ENCODE measurements around the gene ANXA10.
"Not testable (repeated sequence)": the region's sequence is repeated elsewhere in the genome, so short reads cannot be mapped to it uniquely, and the experiment has no call there.

The ANXA10 gene

GRCh38 chr4:168097161-168097560 is 4.8 kb downstream of the ANXA10 start:
- H3K9me3 Mint-ChIP-seq: no peaks in the 10 kb centered on the region
- no peak overlapping the region for H3K4me3 Mint-ChIP-seq
- no peak for ATAC-seq
- H3K36me3 Mint-ChIP-seq: no peaks in the 10 kb centered on the region
- H3K27ac Mint-ChIP-seq: no peak overlapping the region
- no peaks in the 10 kb centered on the region for H3K4me1 Mint-ChIP-seq
- DNase-seq (ENCODE audit: low spot score in 2 of 2): no peak

DNA sequence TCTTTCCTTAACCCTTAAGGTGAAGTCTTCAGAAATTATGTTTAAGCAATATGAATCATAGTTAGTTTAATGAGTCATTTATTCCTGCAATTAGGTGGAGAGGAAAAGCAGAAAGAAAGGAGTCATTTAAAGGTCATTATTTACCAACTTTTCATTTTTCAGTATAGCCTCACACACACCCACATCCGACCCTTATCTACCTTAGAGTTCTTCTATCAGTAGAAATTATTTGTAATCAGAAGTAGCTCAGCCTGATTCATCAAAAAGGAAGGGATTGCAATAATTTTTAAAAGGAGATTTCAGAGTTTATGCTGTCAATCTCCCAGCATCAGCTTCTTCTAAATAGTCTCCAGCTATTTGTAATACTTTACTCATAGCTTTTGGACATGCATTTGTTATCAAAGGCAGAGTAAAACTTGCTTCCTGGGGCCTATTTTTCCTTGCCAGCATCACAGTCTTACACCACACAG is 5.9 kb downstream of the ANXA10 start:
- H3K27ac Mint-ChIP-seq: no peak overlapping the region
- no peaks in the 10 kb centered on the region for H3K36me3 Mint-ChIP-seq
- H3K4me3 Mint-ChIP-seq: no peak overlapping the region
- H3K9me3 Mint-ChIP-seq: peaks cover 3% of the 10 kb centered on the region
- no peaks in the 10 kb centered on the region for H3K4me1 Mint-ChIP-seq
- DNase-seq (ENCODE audit: low spot score in 2 of 2): no peak
- no peak for ATAC-seq

- no peaks in the 10 kb centered on the region for H3K36me3 Mint-ChIP-seq
- DNase-seq (ENCODE audit: low spot score in 2 of 2) (no peak), ATAC-seq (no peak)
- H3K4me1 Mint-ChIP-seq: no peaks in the 10 kb centered on the region
- no peak overlapping the region for H3K27ac Mint-ChIP-seq
- H3K9me3 Mint-ChIP-seq: peaks cover 3% of the 10 kb centered on the region
- no peak overlapping the region for H3K4me3 Mint-ChIP-seq
Measured at GRCh38 chr4:168099195-168099594, 6.9 kb downstream of the ANXA10 start.

- peaks cover 3% of the 10 kb centered on the region for H3K9me3 Mint-ChIP-seq
- H3K4me1 Mint-ChIP-seq: no peaks in the 10 kb centered on the region
- no peak for ATAC-seq
- H3K4me3 Mint-ChIP-seq: no peak overlapping the region
- no peak overlapping the region for H3K27ac Mint-ChIP-seq
- no peak for DNase-seq (ENCODE audit: low spot score in 2 of 2)
- no peaks in the 10 kb centered on the region for H3K36me3 Mint-ChIP-seq
Measured at GRCh38 chr4:168101026-168101425, 8.7 kb downstream of the ANXA10 start.

DNA sequence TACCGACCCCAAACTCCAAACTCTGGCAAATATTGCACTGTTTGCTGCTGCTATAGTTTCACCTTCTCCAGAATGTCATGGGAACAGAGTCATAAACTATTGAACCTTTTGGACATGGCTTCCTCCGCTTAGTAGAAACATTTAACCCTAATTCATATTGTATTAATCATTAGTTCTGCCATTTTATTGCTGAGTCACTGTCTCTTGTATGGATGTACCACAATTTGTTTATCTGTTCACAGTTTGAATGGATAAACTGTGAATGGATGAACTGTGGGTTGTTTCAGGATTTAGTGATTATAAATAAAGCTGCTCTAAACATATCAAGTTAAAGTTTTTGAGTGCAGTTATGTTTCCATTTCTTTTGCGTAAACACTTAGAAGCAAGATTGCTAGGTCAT is 10.1 kb downstream of the ANXA10 start:
- Mint-ChIP-seq H3K27ac (no peak overlapping the region), H3K9me3 (peaks cover 3% of the 10 kb centered on the region), H3K4me3 (no peak overlapping the region), H3K36me3 (no peaks in the 10 kb centered on the region), H3K4me1 (no peaks in the 10 kb centered on the region)
- DNase-seq (ENCODE audit: low spot score in 2 of 2): no peak
- no peak for ATAC-seq

DNA sequence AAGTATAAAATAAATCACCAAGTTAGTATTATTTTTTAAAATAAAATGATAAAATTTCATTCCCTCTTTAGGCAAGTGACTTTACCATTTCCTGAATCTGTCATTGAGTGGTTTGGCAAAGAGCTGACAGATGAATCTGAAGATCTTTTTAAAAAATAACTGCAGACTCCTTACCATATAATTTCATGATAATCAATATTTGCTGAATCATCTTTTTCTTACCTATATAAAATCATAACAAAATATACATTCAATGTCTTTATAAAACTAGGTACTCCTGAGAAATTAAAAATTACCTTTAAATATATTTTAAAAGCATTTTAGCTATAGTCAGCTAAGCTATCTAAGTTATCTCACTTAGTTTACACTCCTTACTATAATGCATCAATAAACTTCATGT is 17.2 kb downstream of the ANXA10 start:
- Mint-ChIP-seq H3K9me3 (no peaks in the 10 kb centered on the region), H3K36me3 (no peaks in the 10 kb centered on the region), H3K4me3 (no peak overlapping the region), H3K4me1 (no peaks in the 10 kb centered on the region), H3K27ac (no peak overlapping the region)
- ATAC-seq (no peak), DNase-seq (ENCODE audit: low spot score in 2 of 2) (no peak)

DNA sequence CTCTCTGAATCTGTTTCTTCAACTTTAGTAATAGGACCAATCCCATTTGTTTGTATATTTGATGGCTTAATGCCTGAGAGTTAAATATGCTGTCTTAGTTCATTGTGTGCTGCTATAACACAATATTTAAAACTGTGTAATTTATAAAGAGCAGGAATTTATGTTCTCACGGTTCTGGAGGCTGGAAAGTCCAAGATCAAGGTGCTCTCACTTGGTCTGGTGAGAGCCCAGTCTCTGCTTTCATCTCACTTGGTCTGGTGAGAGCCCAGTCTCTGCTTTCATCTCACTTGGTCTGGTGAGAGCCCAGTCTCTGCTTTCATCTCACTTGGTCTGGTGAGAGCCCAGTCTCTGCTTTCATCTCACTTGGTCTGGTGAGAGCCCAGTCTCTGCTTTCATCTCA is 20.7 kb downstream of the ANXA10 start:
- not testable (repeated sequence) for H3K9me3 Mint-ChIP-seq; H3K27ac Mint-ChIP-seq; DNase-seq (ENCODE audit: low spot score in 2 of 2); H3K4me1 Mint-ChIP-seq; H3K36me3 Mint-ChIP-seq; H3K4me3 Mint-ChIP-seq; ATAC-seq

DNA sequence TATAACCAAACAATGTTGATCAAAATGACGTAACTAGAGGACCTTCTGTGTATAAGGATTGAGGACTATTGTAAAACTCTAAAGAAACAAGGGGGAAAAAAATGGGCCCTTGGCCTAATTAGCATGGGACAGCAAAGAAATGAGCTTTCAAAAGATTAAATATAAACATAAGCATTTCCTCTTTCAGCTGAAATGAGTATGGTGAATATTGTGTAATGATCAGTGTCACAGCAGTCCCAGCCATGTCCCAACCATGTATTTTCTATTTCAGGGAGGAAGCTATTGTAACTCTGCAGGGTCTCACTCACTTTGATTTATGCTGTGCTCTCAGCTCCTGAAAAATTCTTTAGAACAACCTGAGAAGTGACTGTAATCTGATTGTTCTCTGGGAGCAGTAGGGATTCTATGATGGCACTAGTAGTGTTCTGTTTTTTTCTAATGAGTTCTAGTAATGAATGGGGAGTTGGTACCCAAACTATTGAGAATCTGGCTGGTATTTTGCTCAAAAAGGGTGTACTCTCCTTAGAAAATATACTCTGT is 25.8 kb downstream of the ANXA10 start:
- Mint-ChIP-seq H3K4me3 (no peak overlapping the region), H3K4me1 (no peaks in the 10 kb centered on the region), H3K9me3 (peaks cover 3% of the 10 kb centered on the region), H3K36me3 (no peaks in the 10 kb centered on the region), H3K27ac (no peak overlapping the region)
- DNase-seq (ENCODE audit: low spot score in 2 of 2) (no peak), ATAC-seq (no peak)

DNA sequence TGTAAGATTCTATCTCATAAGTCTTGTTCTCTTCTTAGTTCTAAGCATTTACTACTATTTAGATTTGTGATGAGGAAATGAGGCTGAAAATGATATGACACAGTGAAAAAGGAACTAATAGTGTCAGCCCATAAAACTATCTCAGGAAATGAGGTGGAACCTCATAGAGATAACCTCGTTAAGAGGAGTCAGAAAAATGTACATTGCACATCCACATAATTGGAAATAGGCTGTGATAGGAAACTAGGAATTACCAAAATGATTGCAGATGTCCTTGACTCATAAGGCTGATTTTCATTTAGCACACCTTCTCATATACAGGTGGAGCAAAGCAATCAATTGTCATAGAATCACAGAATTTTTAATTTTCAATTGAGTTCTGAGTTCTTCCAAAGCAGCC is 26.8 kb downstream of the ANXA10 start:
- no peaks in the 10 kb centered on the region for H3K36me3 Mint-ChIP-seq
- peaks cover 3% of the 10 kb centered on the region for H3K9me3 Mint-ChIP-seq
- DNase-seq (ENCODE audit: low spot score in 2 of 2): no peak
- no peak overlapping the region for H3K27ac Mint-ChIP-seq
- no peaks in the 10 kb centered on the region for H3K4me1 Mint-ChIP-seq
- ATAC-seq: no peak
- H3K4me3 Mint-ChIP-seq: no peak overlapping the region

DNA sequence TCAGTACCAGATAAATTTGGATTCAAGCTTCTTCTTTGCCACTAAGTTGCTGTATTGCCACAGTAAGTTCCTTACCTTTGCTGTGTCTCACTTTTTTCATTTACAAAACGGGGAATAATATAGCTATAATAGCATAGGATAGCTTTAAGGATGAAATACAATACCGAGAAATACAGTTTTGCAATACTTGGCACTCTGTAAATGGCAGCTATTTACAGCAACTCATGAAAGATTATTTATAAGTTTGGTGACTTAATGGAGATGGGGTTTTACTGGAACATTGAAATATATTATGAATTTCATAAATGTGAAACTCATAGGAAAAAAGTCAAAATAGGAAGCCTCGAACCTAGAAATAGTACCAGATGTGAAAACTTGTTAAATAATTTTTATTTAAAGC is 27.6 kb downstream of the ANXA10 start:
- no peak overlapping the region for H3K27ac Mint-ChIP-seq
- no peaks in the 10 kb centered on the region for H3K4me1 Mint-ChIP-seq
- H3K36me3 Mint-ChIP-seq: no peaks in the 10 kb centered on the region
- no peak for ATAC-seq
- no peak for DNase-seq (ENCODE audit: low spot score in 2 of 2)
- peaks cover 3% of the 10 kb centered on the region for H3K9me3 Mint-ChIP-seq
- H3K4me3 Mint-ChIP-seq: no peak overlapping the region

- DNase-seq (ENCODE audit: low spot score in 2 of 2): no peak
- Mint-ChIP-seq H3K9me3 (no peaks in the 10 kb centered on the region), H3K27ac (no peak overlapping the region), H3K4me3 (no peak overlapping the region), H3K4me1 (no peaks in the 10 kb centered on the region), H3K36me3 (no peaks in the 10 kb centered on the region)
- ATAC-seq: no peak
Measured at GRCh38 chr4:168120811-168121210, 28.5 kb downstream of the ANXA10 start.

GRCh38 chr4:168124008-168124641 is 31.8 kb downstream of the ANXA10 start:
- Mint-ChIP-seq H3K9me3 (no peaks in the 10 kb centered on the region), H3K4me1 (no peaks in the 10 kb centered on the region), H3K27ac (no peak overlapping the region), H3K4me3 (no peak overlapping the region), H3K36me3 (no peaks in the 10 kb centered on the region)
- DNase-seq (ENCODE audit: low spot score in 2 of 2) (no peak), ATAC-seq (no peak)

- Mint-ChIP-seq H3K4me3 (no peak overlapping the region), H3K36me3 (no peaks in the 10 kb centered on the region), H3K9me3 (no peaks in the 10 kb centered on the region), H3K27ac (no peak overlapping the region), H3K4me1 (no peaks in the 10 kb centered on the region)
- ATAC-seq (no peak), DNase-seq (ENCODE audit: low spot score in 2 of 2) (no peak)
Measured at GRCh38 chr4:168126952-168127351, 34.6 kb downstream of the ANXA10 start.

DNA sequence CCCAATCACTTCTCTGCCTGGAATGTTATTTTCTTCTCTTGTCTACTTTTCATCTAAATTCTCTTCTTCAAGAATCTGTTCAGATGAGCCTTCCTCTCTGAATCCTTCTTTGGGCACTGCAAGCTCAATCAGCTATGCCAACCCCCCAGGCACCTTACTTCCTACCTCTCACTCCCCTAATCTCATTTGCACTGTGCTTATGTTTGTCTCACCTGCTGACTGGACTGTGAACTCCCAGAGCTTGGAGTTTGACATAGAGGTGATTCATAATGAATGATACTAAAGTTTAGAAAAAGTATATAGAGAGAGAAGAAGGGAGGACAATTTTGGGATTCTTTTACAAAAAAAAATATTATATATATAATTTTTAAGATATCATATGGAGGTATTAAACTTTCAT is 36.3 kb downstream of the ANXA10 start:
- H3K4me3 Mint-ChIP-seq: no peak overlapping the region
- H3K4me1 Mint-ChIP-seq: no peaks in the 10 kb centered on the region
- ATAC-seq (no peak), DNase-seq (ENCODE audit: low spot score in 2 of 2) (no peak)
- H3K27ac Mint-ChIP-seq: no peak overlapping the region
- no peaks in the 10 kb centered on the region for H3K36me3 Mint-ChIP-seq
- no peaks in the 10 kb centered on the region for H3K9me3 Mint-ChIP-seq

- Mint-ChIP-seq H3K9me3 (no peaks in the 10 kb centered on the region), H3K4me3 (no peak overlapping the region), H3K4me1 (no peaks in the 10 kb centered on the region), H3K36me3 (no peaks in the 10 kb centered on the region), H3K27ac (no peak overlapping the region)
- DNase-seq (ENCODE audit: low spot score in 2 of 2) (no peak), ATAC-seq (no peak)
Measured at GRCh38 chr4:168129046-168129772, 36.9 kb downstream of the ANXA10 start.

GRCh38 chr4:168129802-168130201 is 37.5 kb downstream of the ANXA10 start:
- no peaks in the 10 kb centered on the region for H3K36me3 Mint-ChIP-seq
- no peak for DNase-seq (ENCODE audit: low spot score in 2 of 2)
- no peaks in the 10 kb centered on the region for H3K9me3 Mint-ChIP-seq
- no peaks in the 10 kb centered on the region for H3K4me1 Mint-ChIP-seq
- H3K4me3 Mint-ChIP-seq: no peak overlapping the region
- H3K27ac Mint-ChIP-seq: no peak overlapping the region
- no peak for ATAC-seq
